Left kidney (tissue), 2 donors: ENCODE results near the gene FAM222A. TPM values are rescaled to one million over a fixed set of nuclear protein-coding genes. Genes with fewer than 3 reads are reported as not detected.

ENCODE experiments used
- DNase-seq: peaks from one replicate; pipeline ENCODE4 v3.0.0-alpha.2; 2013
- polyA plus RNA-seq: library from polyadenylated mRNA; unstranded; fragments of 120-200 nt; gene quantifications from one replicate; pipeline ENCODE4 v1.2.1, GENCODE V29; 2013; ENCODE audit not compliant: insufficient read length

The FAM222A gene
- polyA plus RNA-seq, 1 donor, result 6.5 TPM

- no peak for DNase-seq
These were observed 46.7 kb downstream of the FAM222A start for GRCh38 chr12:109760031-109760929.

DNA sequence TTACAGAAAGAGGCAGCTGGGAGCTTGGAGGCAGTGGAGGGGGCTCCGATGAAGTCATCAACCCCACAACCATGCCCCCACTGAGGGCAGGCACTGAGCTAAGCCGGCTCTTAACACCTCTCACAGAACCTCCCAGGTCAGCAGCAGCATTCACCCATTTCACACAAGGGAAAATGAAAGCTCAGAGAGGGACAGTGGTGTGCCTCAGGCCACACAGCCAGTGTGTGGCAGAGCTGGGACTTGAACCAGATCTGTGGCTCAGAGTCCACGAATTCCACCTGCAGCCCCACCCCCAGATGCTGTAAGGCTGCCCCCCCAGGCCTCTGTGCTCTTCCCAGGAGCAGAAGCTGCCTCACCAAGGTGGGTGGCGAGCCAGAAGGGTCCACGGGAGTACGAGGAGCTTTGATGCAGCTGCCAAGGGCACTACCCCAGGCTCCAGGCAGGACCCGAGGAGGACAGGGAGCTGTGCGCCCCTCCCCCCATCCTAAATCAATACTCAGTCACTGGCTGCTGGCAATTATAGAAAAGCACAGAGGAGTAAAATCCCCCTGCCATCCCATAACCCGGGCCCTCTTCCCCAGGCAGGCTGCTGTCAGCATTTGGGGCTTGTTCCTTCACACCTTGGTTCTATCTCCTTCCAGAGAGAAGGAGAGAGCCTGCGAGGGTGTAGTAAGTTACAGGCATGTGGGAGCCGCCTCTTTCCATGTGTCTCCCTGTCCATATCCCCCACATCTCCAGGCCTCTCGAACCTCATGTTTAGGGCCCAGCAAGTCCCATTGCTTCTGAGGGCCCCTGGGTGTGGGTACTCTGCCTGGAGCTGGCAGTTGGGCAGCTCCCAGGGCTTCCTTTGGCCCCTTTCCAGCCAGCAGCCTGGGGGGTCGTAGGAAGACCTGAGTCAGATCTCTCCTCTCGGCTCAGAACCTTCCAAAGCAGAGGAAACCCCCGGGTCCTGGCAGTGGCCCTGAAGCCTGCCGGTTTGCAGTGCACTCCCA is 47.6 kb downstream of the FAM222A start:
- no peak for DNase-seq

DNA sequence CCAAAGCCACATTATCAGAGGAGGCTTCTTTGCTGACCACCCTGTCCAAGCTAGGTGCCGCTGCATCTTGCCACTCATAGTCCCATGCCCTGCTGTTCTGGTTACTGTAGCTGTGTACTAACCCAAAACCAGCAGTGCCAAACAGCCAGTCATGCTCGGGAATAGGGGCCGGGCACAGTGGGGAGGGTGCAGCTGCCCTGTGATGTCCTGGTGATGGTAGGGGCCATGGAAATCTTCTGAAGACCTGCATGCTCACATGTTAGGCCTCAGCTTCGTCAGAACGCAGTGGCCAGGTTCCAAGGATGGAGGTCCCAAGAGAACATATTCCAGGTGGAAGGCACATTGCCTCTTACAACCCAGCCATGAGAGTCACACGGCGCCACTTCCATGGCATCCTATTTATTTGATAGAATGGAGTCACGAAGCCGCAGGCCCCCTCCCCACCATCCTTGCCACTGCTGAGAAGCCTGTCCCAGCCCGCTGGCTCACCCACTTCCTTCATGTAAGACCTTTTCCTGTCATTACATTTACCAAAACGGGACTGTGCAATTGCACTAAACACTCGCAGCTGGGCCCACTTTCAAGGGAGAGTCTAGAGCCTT is 48.5 kb downstream of the FAM222A start:
- no peak for DNase-seq

GRCh38 chr12:109762673-109763191 is 49.1 kb downstream of the FAM222A start:
- no peak for DNase-seq

GRCh38 chr12:109763201-109763841 is 49.7 kb downstream of the FAM222A start:
- no peak for DNase-seq

DNA sequence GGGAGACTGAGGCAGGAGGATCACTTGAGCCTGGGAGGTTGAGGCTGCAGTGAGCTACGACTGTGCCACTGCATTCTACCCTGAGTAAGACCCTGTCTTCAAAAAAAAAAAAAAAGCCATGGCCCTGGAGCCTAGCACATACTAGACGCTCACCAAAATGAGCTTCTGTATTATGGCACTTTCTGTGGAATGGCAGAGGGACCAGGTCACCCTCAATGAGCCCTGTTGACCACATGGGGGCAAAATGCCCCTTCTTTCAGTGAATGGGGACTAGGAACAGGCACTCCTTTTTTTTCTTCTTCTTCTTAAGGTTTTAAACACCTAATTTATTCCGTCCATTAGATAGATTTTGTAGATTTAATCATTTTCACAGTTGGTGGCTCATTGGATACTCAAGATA is 50.5 kb downstream of the FAM222A start:
- no peak for DNase-seq

GRCh38 chr12:109764776-109765445 is 51.3 kb downstream of the FAM222A start:
- no peak for DNase-seq

GRCh38 chr12:109765446-109765810 is 51.8 kb downstream of the FAM222A start:
- no peak for DNase-seq

GRCh38 chr12:109766251-109766778 is 52.7 kb downstream of the FAM222A start:
- no peak for DNase-seq

DNA sequence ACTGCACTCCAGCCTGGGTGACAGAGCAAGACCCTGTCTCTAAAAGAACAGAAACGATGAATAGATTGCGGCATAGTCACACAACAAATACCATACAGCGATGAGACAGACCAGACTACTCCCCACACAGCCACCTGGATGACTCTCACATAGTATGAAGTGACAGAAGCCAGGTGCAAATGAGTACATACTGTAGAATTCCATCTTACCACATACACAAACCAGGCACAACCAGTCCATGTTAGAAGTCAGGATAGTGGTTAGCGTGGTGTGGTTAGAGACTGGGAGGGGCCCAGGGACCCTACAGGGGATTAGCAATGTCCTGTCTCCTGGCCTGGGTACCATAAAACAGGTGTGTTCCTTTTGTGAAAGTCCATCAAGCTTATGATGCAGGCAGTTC is 53.8 kb downstream of the FAM222A start:
- no peak for DNase-seq

- DNase-seq, result no peak
These were observed 54.6 kb downstream of the FAM222A start for GRCh38 chr12:109767991-109768900.

GRCh38 chr12:109768901-109769670 is 55.5 kb downstream of the FAM222A start:
- no peak for DNase-seq

DNA sequence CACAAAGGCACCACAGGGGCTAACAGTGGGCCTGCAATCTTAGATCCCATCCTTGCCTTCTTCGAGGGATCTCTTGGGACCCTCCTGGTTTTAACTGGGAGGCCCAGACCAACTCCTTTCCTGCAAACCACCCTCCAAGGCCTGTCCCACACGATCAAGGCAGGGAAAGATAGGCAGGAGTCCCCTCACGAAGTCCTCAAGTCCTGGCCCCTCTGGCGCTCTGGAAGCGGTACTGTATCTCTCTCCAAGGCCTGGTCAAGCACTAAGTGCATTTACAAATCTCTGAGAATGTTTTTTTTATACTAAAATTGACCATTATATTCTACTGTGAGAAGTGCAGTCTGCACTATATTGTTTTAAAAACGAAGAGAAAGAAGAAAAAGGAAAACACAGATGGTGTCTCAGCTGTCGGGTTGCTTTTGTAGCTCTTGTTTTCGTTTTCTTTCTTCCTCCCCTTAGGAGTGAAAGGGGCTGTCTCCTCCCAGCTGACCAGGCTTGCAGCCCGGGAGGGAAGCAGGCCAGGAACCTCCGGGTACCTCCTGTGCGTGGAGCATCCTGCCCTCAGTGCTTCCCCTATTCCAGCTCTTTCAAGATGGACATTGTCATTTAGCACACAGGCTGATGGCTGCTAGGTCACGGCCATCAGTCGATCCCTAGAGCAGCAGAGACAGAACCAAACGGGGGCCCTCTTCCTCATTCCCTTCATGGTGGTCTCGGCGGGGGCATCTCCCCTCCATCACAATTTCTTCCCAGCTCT is 56.7 kb downstream of the FAM222A start:
- DNase-seq, result no peak

DNA sequence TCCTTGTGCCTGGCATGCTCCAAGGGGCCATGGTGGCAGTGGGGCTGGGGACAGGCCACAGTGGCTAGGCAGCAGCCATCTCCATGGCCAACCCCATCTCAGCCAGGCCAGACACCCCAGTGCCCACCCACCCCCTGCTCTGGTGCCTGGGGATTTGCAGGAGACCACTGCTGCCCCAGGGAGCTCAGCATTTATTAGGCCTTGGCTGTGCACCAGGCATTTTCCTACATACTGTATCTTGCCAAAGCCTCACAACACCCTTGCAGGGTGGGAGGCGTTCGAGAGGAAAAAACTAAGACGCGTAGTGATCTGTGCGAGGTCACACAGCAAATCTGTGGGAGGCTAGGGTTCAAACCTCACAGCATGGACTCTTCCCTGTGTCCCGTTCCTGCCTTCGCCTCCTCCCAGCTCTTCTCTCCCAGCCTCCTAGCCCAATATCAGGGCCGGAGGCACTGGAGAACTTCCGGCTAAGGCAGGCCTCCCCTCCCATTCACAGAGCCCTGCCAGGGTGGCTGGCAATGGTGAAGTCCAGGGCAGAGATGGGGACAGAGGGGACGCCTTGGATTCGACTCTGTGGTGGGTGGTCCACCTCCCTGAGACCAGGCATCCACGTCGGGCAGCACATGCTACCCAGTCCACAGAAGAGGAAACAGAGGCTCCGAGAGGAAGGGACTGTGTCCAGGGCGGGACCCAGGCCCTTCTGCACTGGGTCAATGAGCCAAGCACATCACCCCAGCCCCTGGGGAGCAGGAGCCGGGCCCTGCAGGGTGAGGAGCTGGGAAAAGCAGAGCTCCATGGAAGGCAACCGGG is 57.4 kb downstream of the FAM222A start:
- no peak for DNase-seq

DNA sequence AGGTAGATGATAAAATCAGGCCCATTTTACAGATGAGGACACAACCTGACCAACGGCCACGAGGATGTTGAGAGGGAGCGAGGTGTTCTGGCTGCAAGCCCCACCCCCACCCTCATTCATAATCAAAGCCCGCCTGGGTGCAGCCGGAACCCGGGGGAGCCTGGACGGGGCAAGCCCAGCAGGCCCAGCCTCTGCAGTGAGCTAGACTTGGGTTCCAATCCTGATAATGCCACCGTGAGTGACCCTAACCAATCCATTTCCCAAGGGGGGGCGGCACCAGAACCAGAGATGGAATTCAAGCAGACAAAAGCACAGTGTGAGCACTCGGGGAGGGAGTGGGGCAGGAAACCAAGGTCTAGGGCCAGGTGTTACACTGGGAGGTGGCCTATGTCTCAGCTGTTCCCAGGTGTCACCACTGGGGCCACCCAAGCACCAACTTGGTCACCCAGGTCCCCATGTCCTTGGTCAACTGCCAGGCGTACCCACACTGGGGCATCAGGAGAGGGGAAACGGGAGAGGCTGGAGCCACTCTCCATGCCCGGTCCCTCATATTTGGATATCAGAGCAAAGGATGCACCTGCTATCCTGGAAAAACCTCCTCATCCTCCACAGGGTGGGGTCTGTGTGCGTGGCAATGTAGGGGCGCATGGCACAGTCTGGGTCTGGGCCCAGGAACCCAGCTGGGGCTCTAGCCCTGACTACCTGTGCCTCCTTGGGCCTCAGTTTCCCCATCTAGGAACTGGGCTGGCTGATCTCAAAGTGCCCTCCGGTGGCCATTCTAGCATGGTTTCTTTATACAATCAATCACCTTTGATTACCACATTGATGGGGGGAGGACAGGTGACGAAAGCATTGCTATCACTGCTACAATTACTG is 58.4 kb downstream of the FAM222A start:
- no peak for DNase-seq
